GM12878 (cell line): ENCODE data around the gene DIO3.

Experiments
- CHD4 ChIP-seq: fragments of 200-600 bp; sonication (generic); IDR thresholded peaks from 2 replicates; pipeline ENCODE4 v1.6.1; 2016; ENCODE audit warnings: mild to moderate bottlenecking
- CREB1 ChIP-seq: IDR thresholded peaks from 2 replicates; pipeline ENCODE4 v1.6.1; 2012; ENCODE audit warnings: low read depth, mild to moderate bottlenecking, inconsistent platforms
- CTCF ChIP-seq, 3 experiments: IDR thresholded peaks in 2 of 3; conservative IDR thresholded peaks in 1 of 3; 2 replicates each; pipeline ENCODE4 v1.5.1; 2011; ENCODE audit warnings: low read depth in 3 of 3, low read length in 3 of 3, mild to moderate bottlenecking in 3 of 3, control low read depth in 2 of 3, moderate library complexity in 2 of 3, inconsistent platforms in 1 of 3, mixed read lengths in 1 of 3; ENCODE audit not compliant: control insufficient read depth in 2 of 3, insufficient read depth in 1 of 3; ENCODE audit errors: extremely low read depth in 1 of 3
- E2F4 ChIP-seq: IDR thresholded peaks from 2 replicates; pipeline ENCODE4 v1.6.1; 2012; ENCODE audit warnings: low read depth, low read length, improper control_type of control experiment
- JUND ChIP-seq: IDR thresholded peaks from 2 replicates; pipeline ENCODE4 v1.6.1; 2012; ENCODE audit warnings: low read depth, mild to moderate bottlenecking, low read length, improper control_type of control experiment, moderate library complexity
- POLR2AphosphoS5 ChIP-seq: IDR thresholded peaks from 2 replicates; pipeline ENCODE4 v1.6.1; 2011; ENCODE audit warnings: mild to moderate bottlenecking, low read length, inconsistent platforms
- RFX5 ChIP-seq: IDR thresholded peaks from 2 replicates; pipeline ENCODE4 v1.6.1; 2011; ENCODE audit warnings: low read depth, low read length, improper control_type of control experiment
- SMAD1 ChIP-seq: fragments of 450-650 bp; IDR thresholded peaks from 2 replicates; pipeline ENCODE4 v1.6.1; 2018; ENCODE audit warnings: mild to moderate bottlenecking, low read depth; ENCODE audit not compliant: partially characterized antibody
- SMAD5 ChIP-seq: IDR thresholded peaks from 2 replicates; pipeline ENCODE4 v1.6.1; 2016; ENCODE audit warnings: antibody characterized with exemption, low read depth
- YY1 ChIP-seq: IDR thresholded peaks from 2 replicates; pipeline ENCODE4 v1.6.1; 2011; ENCODE audit warnings: low read depth, mild to moderate bottlenecking, low read length
- ZBTB11 ChIP-seq: fragments of 450-650 bp; formaldehyde crosslinking; IDR thresholded peaks from 2 replicates; pipeline ENCODE4 v1.5.0; 2022; ENCODE audit warnings: mild to moderate bottlenecking, missing genetic modification characterization

GRCh38 chr14:101521473-101521915 lies 39.8 kb upstream of the DIO3 start:
- no peak for TF ChIP-seq ZBTB11 (CRISPR knock-in tag)
- no peak for TF ChIP-seq CTCF (IDR thresholded peaks at IDR 0.05 in 2 of 3, conservative IDR thresholded peaks at IDR 0.05 in 1 of 3; ENCODE audit: control insufficient read depth in 2 of 3, extremely low read depth in 1 of 3, insufficient read depth in 1 of 3, low read depth in 3 of 3, low read length in 3 of 3)
- TF ChIP-seq E2F4 = no peak
- TF ChIP-seq CREB1 = no peak
- no peak for TF ChIP-seq JUND
- no peak for TF ChIP-seq CHD4
- no peak for TF ChIP-seq POLR2AphosphoS5
- no peak for TF ChIP-seq YY1
- TF ChIP-seq SMAD5 = no peak
- no peak for TF ChIP-seq SMAD1
- TF ChIP-seq RFX5 = no peak
